ENCODE measurements around the gene MRPL23.

MRPL23 gene

GRCh38 chr11:1969776-1970175 lies 22.6 kb downstream of the MRPL23 start:
- TF ChIP-seq FOXM1 (IDR thresholded peaks at IDR 0.05; ENCODE audit: borderline replicate concordance, low read depth) (no peak), REST (IDR thresholded peaks at IDR 0.05; ENCODE audit: low read depth) (no peak), CREB1 (IDR thresholded peaks at IDR 0.05; ENCODE audit: low read depth) (no peak), CEBPB (IDR thresholded peaks at IDR 0.05) (no peak), USF1 (IDR thresholded peaks at IDR 0.05) (no peak), ZBTB7A (IDR thresholded peaks at IDR 0.05; ENCODE audit: low read depth) (no peak), RAD21 (IDR thresholded peaks at IDR 0.05; ENCODE audit: low read depth) (no peak), TEAD4 (IDR thresholded peaks at IDR 0.05) (no peak), TCF12 (IDR thresholded peaks at IDR 0.05; ENCODE audit: low read depth) (no peak), YY1 (IDR thresholded peaks at IDR 0.05; ENCODE audit: low read depth) (no peak), EP300 (IDR thresholded peaks at IDR 0.05; ENCODE audit: borderline replicate concordance) (no peak), MAX (IDR thresholded peaks at IDR 0.05) (no peak), EGR1 (IDR thresholded peaks at IDR 0.05) (no peak), TAF1 (IDR thresholded peaks at IDR 0.05; ENCODE audit: low read depth) (no peak)

GRCh38 chr11:1970956-1971355 lies 23.8 kb downstream of the MRPL23 start:
- no peak for TF ChIP-seq TAF1 (IDR thresholded peaks at IDR 0.05; ENCODE audit: low read depth)
- TF ChIP-seq CEBPB (IDR thresholded peaks at IDR 0.05): no peak
- TF ChIP-seq MAX (IDR thresholded peaks at IDR 0.05): no peak
- TF ChIP-seq USF1 (IDR thresholded peaks at IDR 0.05): no peak
- no peak for TF ChIP-seq TEAD4 (IDR thresholded peaks at IDR 0.05)
- no peak for TF ChIP-seq CREB1 (IDR thresholded peaks at IDR 0.05; ENCODE audit: low read depth)
- TF ChIP-seq YY1 (IDR thresholded peaks at IDR 0.05; ENCODE audit: low read depth): no peak
- no peak for TF ChIP-seq ZBTB7A (IDR thresholded peaks at IDR 0.05; ENCODE audit: low read depth)
- no peak for TF ChIP-seq NFIC (IDR thresholded peaks at IDR 0.05)
- no peak for TF ChIP-seq EP300 (IDR thresholded peaks at IDR 0.05; ENCODE audit: borderline replicate concordance)

GRCh38 chr11:1975185-1975584 lies 28.1 kb downstream of the MRPL23 start:
- no peak for TF ChIP-seq EP300 (IDR thresholded peaks at IDR 0.05; ENCODE audit: borderline replicate concordance)
- TF ChIP-seq ZBTB7A (IDR thresholded peaks at IDR 0.05; ENCODE audit: low read depth): no peak
- TF ChIP-seq TAF1 (IDR thresholded peaks at IDR 0.05; ENCODE audit: low read depth): no peak
- TF ChIP-seq YY1 (IDR thresholded peaks at IDR 0.05; ENCODE audit: low read depth): no peak
- TF ChIP-seq TCF12 (IDR thresholded peaks at IDR 0.05; ENCODE audit: low read depth): no peak
- no peak for TF ChIP-seq CREB1 (IDR thresholded peaks at IDR 0.05; ENCODE audit: low read depth)
- no peak for TF ChIP-seq TEAD4 (IDR thresholded peaks at IDR 0.05)
- TF ChIP-seq FOXM1 (IDR thresholded peaks at IDR 0.05; ENCODE audit: borderline replicate concordance, low read depth): no peak
- no peak for TF ChIP-seq RAD21 (IDR thresholded peaks at IDR 0.05; ENCODE audit: low read depth)
- no peak for TF ChIP-seq REST (IDR thresholded peaks at IDR 0.05; ENCODE audit: low read depth)
- no peak for TF ChIP-seq NFIC (IDR thresholded peaks at IDR 0.05)
- no peak for TF ChIP-seq CEBPB (IDR thresholded peaks at IDR 0.05)
- no peak for TF ChIP-seq EGR1 (IDR thresholded peaks at IDR 0.05)
- TF ChIP-seq USF1 (IDR thresholded peaks at IDR 0.05): no peak
- TF ChIP-seq MAX (IDR thresholded peaks at IDR 0.05): no peak

- TF ChIP-seq NFIC (IDR thresholded peaks at IDR 0.05) (no peak), EP300 (IDR thresholded peaks at IDR 0.05; ENCODE audit: borderline replicate concordance) (no peak), YY1 (IDR thresholded peaks at IDR 0.05; ENCODE audit: low read depth) (no peak), CEBPB (IDR thresholded peaks at IDR 0.05) (peak; percentile 33; the same call in 1 of the 2 replicates)
Measured at GRCh38 chr11:1978720-1979473, 31.8 kb downstream of the MRPL23 start.

GRCh38 chr11:1979607-1980006 lies 32.5 kb downstream of the MRPL23 start:
- TF ChIP-seq REST (IDR thresholded peaks at IDR 0.05; ENCODE audit: low read depth) (no peak), TCF12 (IDR thresholded peaks at IDR 0.05; ENCODE audit: low read depth) (no peak), EP300 (IDR thresholded peaks at IDR 0.05; ENCODE audit: borderline replicate concordance) (no peak), TEAD4 (IDR thresholded peaks at IDR 0.05) (no peak), RAD21 (IDR thresholded peaks at IDR 0.05; ENCODE audit: low read depth) (no peak), ZBTB7A (IDR thresholded peaks at IDR 0.05; ENCODE audit: low read depth) (no peak), TAF1 (IDR thresholded peaks at IDR 0.05; ENCODE audit: low read depth) (no peak), YY1 (IDR thresholded peaks at IDR 0.05; ENCODE audit: low read depth) (no peak), FOXM1 (IDR thresholded peaks at IDR 0.05; ENCODE audit: borderline replicate concordance, low read depth) (no peak), EGR1 (IDR thresholded peaks at IDR 0.05) (no peak), CEBPB (IDR thresholded peaks at IDR 0.05) (no peak), NFIC (IDR thresholded peaks at IDR 0.05) (no peak), CREB1 (IDR thresholded peaks at IDR 0.05; ENCODE audit: low read depth) (no peak), MAX (IDR thresholded peaks at IDR 0.05) (no peak), USF1 (IDR thresholded peaks at IDR 0.05) (no peak)

Data from Ishikawa (cell line).